Uterus (tissue), 2 donors: ENCODE data around the gene ZC3H7B.

Experiments used
- CTCF ChIP-seq, 4 experiments: fragments of 200-600 bp in 2 of 4; fragments of 450-650 bp in 2 of 4; sonication (generic) in 2 of 4; IDR thresholded peaks; one replicate each; pipeline ENCODE4 v1.5.1; 2016 to 2019; ENCODE audit warnings: antibody characterized with exemption in 4 of 4, mild to moderate bottlenecking in 2 of 4, moderate library complexity in 1 of 4
- POLR2A ChIP-seq, 2 donors: fragments of 450-650 bp; IDR thresholded peaks; one replicate each; pipeline ENCODE4 v1.6.1; 2016; ENCODE audit warnings: antibody characterized with exemption in 2 of 2, mild to moderate bottlenecking in 1 of 2, moderate library complexity in 1 of 2

DNA sequence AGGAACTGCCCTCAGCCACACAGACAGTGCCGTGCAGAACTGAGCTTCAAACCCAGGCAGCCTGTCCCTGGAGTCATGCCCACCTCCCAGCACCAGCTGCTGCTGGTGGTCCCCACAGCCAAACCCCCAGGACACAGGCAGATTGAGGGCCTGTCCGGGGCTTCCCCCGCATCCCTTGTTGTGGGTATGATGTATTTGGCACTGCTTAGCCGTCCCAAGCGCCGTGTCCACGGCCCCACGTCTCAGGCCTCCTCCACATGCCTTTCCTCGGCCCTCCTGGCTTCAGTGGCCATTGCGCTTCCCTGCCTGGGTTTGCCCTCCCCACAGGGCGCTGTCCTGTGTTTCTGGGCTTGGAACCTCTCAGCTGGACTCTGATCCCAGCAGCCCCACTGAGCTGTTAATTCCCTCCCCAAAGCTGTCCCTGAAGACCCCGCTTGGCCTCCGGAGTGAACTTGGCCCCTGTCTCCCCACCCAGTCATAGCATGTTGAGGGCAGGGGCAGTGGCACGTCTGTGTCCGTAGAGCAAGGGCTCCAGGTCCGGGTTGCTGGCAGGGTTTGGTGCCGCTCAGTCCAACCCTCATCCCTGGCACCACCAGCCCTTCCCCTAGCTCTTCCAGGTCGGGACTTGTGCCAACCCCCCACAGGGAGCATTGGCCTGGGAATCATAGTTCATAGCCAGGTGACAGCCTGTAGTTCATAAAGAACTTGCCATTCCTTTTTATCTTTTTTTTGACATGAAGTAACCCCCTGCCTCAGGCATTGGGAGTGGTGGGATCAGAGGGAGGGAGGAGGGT, 45.9 kb downstream of the ZC3H7B start:
- no peak for TF ChIP-seq CTCF (IDR thresholded peaks at IDR 0.05)
- TF ChIP-seq POLR2A (IDR thresholded peaks at IDR 0.05), result no peak
